Hematopoietic multipotent progenitor cell (in vitro differentiated cells): Measurements from ENCODE around the gene OR52E2. TPM values are rescaled to one million over a fixed set of nuclear protein-coding genes. Genes with fewer than 3 reads are reported as not detected.
"Not testable (repeated sequence)": the region's sequence is repeated elsewhere in the genome, so short reads cannot be mapped to it uniquely, and the experiment has no call there.

Source experiments
- DNase-seq, 3 donors: peaks; one replicate each; pipeline ENCODE4 v3.0.0-alpha.2; 2011 to 2015; ENCODE audit warnings: low read depth in 2 of 3, low spot score in 2 of 3
- total RNA-seq: library from RNA; depleted of rRNA; stranded (reverse); fragments of >200 nt; gene quantifications from one replicate; pipeline ENCODE4 v1.2.3, GENCODE V29; 2012

OR52E2 gene
- total RNA-seq, result not detected

GRCh38 chr11:5059391-5059790 lies at the start of gene OR52E2:
Gene OR52E2 (minus strand): TSS chr11:5059627. CDS start chr11:5059627, 0 bp downstream.
- no peak for DNase-seq

- DNase-seq, result no peak
Observed at GRCh38 chr11:5107285-5107684, 47.9 kb upstream of the OR52E2 start.

- DNase-seq, result no peak
Observed at GRCh38 chr11:5103066-5103465, 43.6 kb upstream of the OR52E2 start.

GRCh38 chr11:5102246-5102645 lies 42.8 kb upstream of the OR52E2 start:
- DNase-seq, result no peak

- DNase-seq, result no peak
Observed at GRCh38 chr11:5096011-5096410, 36.6 kb upstream of the OR52E2 start.

GRCh38 chr11:5092821-5093585 lies 33.6 kb upstream of the OR52E2 start:
- DNase-seq, result no peak

GRCh38 chr11:5090668-5091067 lies 31.2 kb upstream of the OR52E2 start:
- DNase-seq, result no peak

- no peak for DNase-seq
Observed at GRCh38 chr11:5088556-5088955, 29.1 kb upstream of the OR52E2 start.

- DNase-seq, result no peak
Observed at GRCh38 chr11:5083602-5084001, 24.2 kb upstream of the OR52E2 start.

- no peak for DNase-seq
Observed at GRCh38 chr11:5081405-5081804, 22.0 kb upstream of the OR52E2 start.

GRCh38 chr11:5071799-5072198 lies 12.4 kb upstream of the OR52E2 start:
- DNase-seq, result no peak

GRCh38 chr11:5069272-5069671 lies 9.8 kb upstream of the OR52E2 start, which contains the start of gene OR52E1:
Gene OR52E1 (plus strand): TSS chr11:5069572.
- DNase-seq, result no peak

GRCh38 chr11:5065027-5065426 lies 5.6 kb upstream of the OR52E2 start:
- DNase-seq, result no peak

GRCh38 chr11:5058679-5059078 lies 748 bp downstream of the OR52E2 start:
- DNase-seq, result not testable (repeated sequence)

- no peak for DNase-seq
Observed at GRCh38 chr11:5046754-5047330, 12.6 kb downstream of the OR52E2 start.

- no peak for DNase-seq
Observed at GRCh38 chr11:5046226-5046625, 13.2 kb downstream of the OR52E2 start, which contains the start of gene OR52J3. Gene OR52J3 (plus strand): TSS chr11:5046526. CDS start chr11:5046526, 0 bp downstream.

GRCh38 chr11:5043380-5043779 lies 16.0 kb downstream of the OR52E2 start:
- DNase-seq, result no peak

GRCh38 chr11:5042091-5042490 lies 17.3 kb downstream of the OR52E2 start:
- DNase-seq, result no peak

GRCh38 chr11:5040876-5041275 lies 18.6 kb downstream of the OR52E2 start:
- DNase-seq, result no peak

GRCh38 chr11:5038341-5038740 lies 21.1 kb downstream of the OR52E2 start:
- no peak for DNase-seq

GRCh38 chr11:5037926-5038325 lies 21.5 kb downstream of the OR52E2 start:
- no peak for DNase-seq

GRCh38 chr11:5036669-5037068 lies 22.8 kb downstream of the OR52E2 start:
- no peak for DNase-seq
